HepG2 (cell line): ENCODE results near the gene SPIRE1. TPM values are rescaled to one million over a fixed set of nuclear protein-coding genes. Genes with fewer than 3 reads are reported as not detected.

Experiments used
- ATAC-seq: fragments of 200-7000 bp; cut with Tn5 transposase; 3 replicates; pipeline ENCODE4 v1.9.1; 2020; ENCODE audit warnings: mild to moderate bottlenecking, moderate library complexity
- BruUV-seq: library from RNA; stranded (reverse); fragments of 400-500 nt; replicated peaks from 2 replicates; lab custom pipeline; 2021; lab: Mats Ljungman, UMichigan
- CTCF ChIA-PET: fragments of 300-600 bp; formaldehyde crosslinking; extraction: SDS; loops from one replicate; lab custom pipeline; 2021; ENCODE audit warnings: low total read pairs, inconsistent platforms, low intra/inter-chr PET ratio; lab: Yijun Ruan, JAX
- POLR2A ChIA-PET: fragments of 350-600 bp; sonication (Branson Sonifier 250); formaldehyde crosslinking; loops from one replicate; lab custom pipeline; 2020; ENCODE audit warnings: antibody characterized with exemption, inconsistent platforms; lab: Yijun Ruan, JAX
- DNase-seq: peaks from one replicate; pipeline ENCODE4 v3.0.0-alpha.2; 2015; ENCODE audit warnings: low spot score
- FAIRE-seq: peaks from 3 replicates; lab custom pipeline; 2011; peaks lifted over from hg19 to GRCh38; lab: Jason Lieb, UNC
- H2AFZ ChIP-seq: one replicate; pipeline ENCODE4 v1.6.1; 2011; ENCODE audit warnings: low read length, inconsistent platforms
- H3K27ac ChIP-seq: fragments of 300-600 bp; 3 replicates; pipeline ENCODE4 v1.8.0; 2011; ENCODE audit warnings: mixed run types, mild to moderate bottlenecking, mixed read lengths, low read length, inconsistent platforms; ENCODE audit not compliant: insufficient read depth; ENCODE audit errors: extremely low read length
- H3K27me3 ChIP-seq, 2 experiments: fragments of 200-600 bp in 1 of 2; 2 replicates in 1 of 2; 3 replicates in 1 of 2; pipeline versions ENCODE4 v1.6.0 to v1.8.0; 2011; ENCODE audit warnings: low read length in 2 of 2, mild to moderate bottlenecking in 2 of 2, moderate library complexity in 2 of 2, inconsistent platforms in 1 of 2; ENCODE audit not compliant: insufficient read depth in 2 of 2, control insufficient read depth in 1 of 2
- H3K36me3 ChIP-seq, 2 experiments: fragments of 200-600 bp in 1 of 2; replicated peaks in 1 of 2; 2 replicates in 1 of 2; 3 replicates in 1 of 2; pipeline versions ENCODE4 v1.5.1 to v1.8.0; 2011; ENCODE audit warnings: low read length in 2 of 2, inconsistent platforms in 1 of 2; ENCODE audit not compliant: insufficient read depth in 2 of 2, control insufficient read depth in 1 of 2
- H3K4me1 ChIP-seq: 2 replicates; pipeline ENCODE4 v1.5.1; 2012; ENCODE audit warnings: low read length, inconsistent platforms; ENCODE audit not compliant: insufficient read depth
- H3K4me2 ChIP-seq: 2 replicates; pipeline ENCODE4 v1.6.0; 2011; ENCODE audit warnings: low read depth, low read length, inconsistent platforms
- H3K4me3 ChIP-seq, 3 experiments: fragments of 200-600 bp in 1 of 3; sonication (generic), shearing (Covaris generic) in 1 of 3; replicated peaks in 1 of 3; 2 replicates each; pipeline ENCODE4 v1.5.1; 2011 to 2016; ENCODE audit warnings: low read length in 3 of 3, inconsistent platforms in 2 of 3, low read depth in 2 of 3, mild to moderate bottlenecking in 2 of 3, control low read depth in 1 of 3, mixed read lengths in 1 of 3; ENCODE audit not compliant: insufficient read depth in 1 of 3
- H3K79me2 ChIP-seq: one replicate; pipeline ENCODE4 v1.6.1; 2011; ENCODE audit warnings: low read length, inconsistent platforms; ENCODE audit not compliant: insufficient read depth
- H3K9ac ChIP-seq: 2 replicates; pipeline ENCODE4 v1.6.0; 2011; ENCODE audit warnings: mild to moderate bottlenecking, low read depth, low read length, inconsistent platforms; ENCODE audit not compliant: insufficient read depth
- H3K9me3 ChIP-seq: 2 replicates; pipeline ENCODE4 v1.5.1; 2012; ENCODE audit warnings: mild to moderate bottlenecking, low read length
- H4K20me1 ChIP-seq: 2 replicates; pipeline ENCODE4 v1.6.0; 2011; ENCODE audit warnings: inconsistent platforms, mild to moderate bottlenecking, low read length, moderate library complexity; ENCODE audit not compliant: insufficient read depth
- AKAP8 ChIP-seq: sonication (generic); formaldehyde crosslinking; IDR thresholded peaks from 2 replicates; pipeline ENCODE4 v1.5.1; 2020; ENCODE audit warnings: mild to moderate bottlenecking, missing genetic modification reagents
- CEBPG ChIP-seq: IDR thresholded peaks from 2 replicates; pipeline ENCODE4 v1.6.1; 2016
- NFKBIZ ChIP-seq: IDR thresholded peaks from 2 replicates; pipeline ENCODE4 v1.6.1; 2018; ENCODE audit warnings: missing genetic modification reagents, missing compliant biosample characterization
- PCBP1 ChIP-seq: fragments of 200-400 bp; formaldehyde crosslinking; IDR thresholded peaks from 2 replicates; pipeline ENCODE4 v1.6.1; 2017; ENCODE audit warnings: mild to moderate bottlenecking, low read depth, low read length, borderline replicate concordance
- TFDP2 ChIP-seq: sonication (generic); formaldehyde crosslinking; IDR thresholded peaks from 2 replicates; pipeline ENCODE4 v1.4.0; 2020; ENCODE audit warnings: missing genetic modification reagents
- YY1 ChIP-seq: IDR thresholded peaks from 2 replicates; pipeline ENCODE4 v1.6.1; 2011; ENCODE audit warnings: low read length, low read depth, moderate library complexity, mild to moderate bottlenecking; ENCODE audit not compliant: insufficient read depth, insufficient replicate concordance
- ZBTB40 ChIP-seq, 2 experiments: fragments of 450-650 bp in 1 of 2; sonication (generic) in 1 of 2; formaldehyde crosslinking in 1 of 2; IDR thresholded peaks; 2 replicates each; pipeline versions ENCODE4 v1.6.1 to v1.8.0; 2016 to 2022; ENCODE audit warnings: antibody characterized with exemption in 1 of 2, mild to moderate bottlenecking in 1 of 2, missing genetic modification reagents in 1 of 2
- ZBTB7A ChIP-seq: sonication (generic); formaldehyde crosslinking; IDR thresholded peaks from 2 replicates; pipeline ENCODE4 v1.8.0; 2022; ENCODE audit warnings: mild to moderate bottlenecking, missing genetic modification reagents
- ZNF781 ChIP-seq: sonication (generic); formaldehyde crosslinking; IDR thresholded peaks from 2 replicates; pipeline ENCODE4 v1.5.1; 2020; ENCODE audit warnings: borderline replicate concordance, mild to moderate bottlenecking, missing genetic modification reagents; ENCODE audit errors: not compliant biosample characterization
- WGBS: methylation state at CpG from one replicate; pipeline ENCODE4 v1.1.6; 2017; ENCODE audit warnings: low lambda C conversion rate; 5-methylcytosine and 5-hydroxymethylcytosine counted together
- in situ Hi-C: cut with HindIII; loops from 2 replicates; pipeline ENCODE4 v1.10.0; 2017; ENCODE audit warnings: low pct_unique_long_range_greater_than_20kb; ENCODE audit not compliant: extremely low pct_ligation_motif_present
- intact Hi-C: fragments of 100-400 bp; cut with micrococcal nuclease; formaldehyde crosslinking; loops from one replicate; pipeline ENCODE4 v1.10.0; 2022; ENCODE audit not compliant: unreplicated experiment
- polyA plus RNA-seq, 8 experiments: library from polyadenylated mRNA; depleted of rRNA in 3 of 8; stranded (reverse) in 7 of 8; unstranded in 1 of 8; fragments of >200 nt; fragmentation: Illumina TruSeq in 4 of 8; extraction: Trizol in 4 of 8; gene quantifications; 2 replicates each; pipeline versions ENCODE4 v1.2.1 to v1.2.3, GENCODE V29; 2011 to 2016; ENCODE audit warnings: low read depth in 4 of 8, missing spikeins in 1 of 8, mixed read lengths in 1 of 8; ENCODE audit not compliant: insufficient read depth in 1 of 8
- total RNA-seq, 5 experiments: library from RNA; depleted of rRNA; stranded (reverse); fragments of >200 nt; fragmentation: Illumina TruSeq; extraction: Trizol; gene quantifications; 2 replicates each; pipeline ENCODE4 v1.2.3, GENCODE V29; 2016; ENCODE audit warnings: low read depth in 1 of 5

The SPIRE1 gene
- total and polyA plus RNA-seq, 2 of the 13 experiments (the other 11 are each of a cell fraction or from before 2014, with no cell fraction given) = 9.9 to 21.3 TPM

- Histone ChIP-seq H3K27me3 (no peaks in the 10 kb centered on the region), H2AFZ (peak overlapping the region; percentile 51), H3K36me3 (no peaks in the 10 kb centered on the region), H3K27ac (peak overlapping the region; percentile 92), H3K9me3 (no peaks in the 10 kb centered on the region), H4K20me1 (no peaks in the 10 kb centered on the region), H3K4me2 (peak overlapping the region; percentile 86), H3K4me1 (peaks cover 52% of the 10 kb centered on the region), H3K79me2 (peaks cover 2% of the 10 kb centered on the region), H3K4me3 (peak overlapping the region; percentile 76 to 87 (median 86)), H3K9ac (peak overlapping the region; percentile 81)
- ChIA-PET CTCF (interaction anchor here (2.2 kb wide), 1 partner anchor 29 kb away, joined by 5 read pairs; no protein-coding TSS in a partner anchor), POLR2A (interaction anchor here (0.6 to 2.4 kb wide), 8 partner anchors 11 to 248 kb away, joined by 3 to 15 read pairs (median 3); partner anchors contain the start of gene AFG3L2)
- intact Hi-C loops (loop anchor here (2.0 kb wide), 1 partner anchor 24 kb away; no protein-coding TSS in a partner anchor), in situ Hi-C loops (no loop called here)
- under 1% methylated on average over 13 of the region's 27 CpGs for WGBS
- FAIRE-seq = peak; percentile 80
- peak; percentile 66 for DNase-seq
- peak; percentile 79 for ATAC-seq
- BruUV-seq = no TSS peak
- TF ChIP-seq TFDP2 (CRISPR knock-in tag) (peak; percentile 52; the same call in 1 of the 2 replicates), AKAP8 (CRISPR knock-in tag) (no peak), PCBP1 (0 out of 2 replicates have a peak, but pooled peaks have one; percentile 73), ZNF781 (no peak), ZBTB7A (CRISPR knock-in tag) (peak; percentile 56; the same call in 1 of the 2 replicates), YY1 (peak; percentile 14), CEBPG (CRISPR knock-in tag) (no peak), NFKBIZ (CRISPR knock-in tag) (no peak), ZBTB40 (IDR thresholded peaks at IDR 0.05) (no peak), ZBTB40 (CRISPR knock-in tag; IDR thresholded peaks at IDR 0.05) (no peak)
These were observed 237.0 kb downstream of the SPIRE1 start for GRCh38 chr18:12420821-12421421.
